GM18858 (cell line): ENCODE results near the gene MBNL1.
A peak's percentile ranks its signal among the peaks of the same experiment; 100 is the strongest.
"Not testable (repeated sequence)": the region's sequence is repeated elsewhere in the genome, so short reads cannot be mapped to it uniquely, and the experiment has no call there.

Source experiments
- ATAC-seq: cut with Tn5 transposase; IDR thresholded peaks from one replicate; pipeline ENCODE4 v1.9.1; 2021; ENCODE audit not compliant: unreplicated experiment

Gene MBNL1

GRCh38 chr3:152345233-152345632 lies 76.5 kb downstream of the MBNL1 start:
- ATAC-seq: no peak

GRCh38 chr3:152346058-152346457 lies 77.3 kb downstream of the MBNL1 start:
- no peak for ATAC-seq

- no peak for ATAC-seq
Observed at GRCh38 chr3:152346740-152347139, 78.0 kb downstream of the MBNL1 start.

- no peak for ATAC-seq
Observed at GRCh38 chr3:152348436-152349177, 79.9 kb downstream of the MBNL1 start.

- ATAC-seq: no peak
Observed at GRCh38 chr3:152349392-152349791, 80.7 kb downstream of the MBNL1 start.

GRCh38 chr3:152350139-152350538 lies 81.4 kb downstream of the MBNL1 start:
- ATAC-seq: no peak

- no peak for ATAC-seq
Observed at GRCh38 chr3:152350776-152351175, 82.0 kb downstream of the MBNL1 start.

- ATAC-seq: no peak
Observed at GRCh38 chr3:152352554-152352953, 83.8 kb downstream of the MBNL1 start.

GRCh38 chr3:152353578-152353977 lies 84.8 kb downstream of the MBNL1 start:
- no peak for ATAC-seq

GRCh38 chr3:152355744-152356665 lies 87.3 kb downstream of the MBNL1 start:
- no peak for ATAC-seq

GRCh38 chr3:152356870-152357276 lies 88.1 kb downstream of the MBNL1 start:
- ATAC-seq: peak; percentile 59

- no peak for ATAC-seq
Observed at GRCh38 chr3:152357587-152357986, 88.9 kb downstream of the MBNL1 start.

- ATAC-seq: no peak
Observed at GRCh38 chr3:152359385-152360248, 90.9 kb downstream of the MBNL1 start.

GRCh38 chr3:152360302-152360701 lies 91.6 kb downstream of the MBNL1 start:
- no peak for ATAC-seq

GRCh38 chr3:152360966-152361365 lies 92.2 kb downstream of the MBNL1 start:
- ATAC-seq: no peak

GRCh38 chr3:152362086-152362485 lies 93.4 kb downstream of the MBNL1 start:
- no peak for ATAC-seq

GRCh38 chr3:152364237-152364636 lies 95.5 kb downstream of the MBNL1 start:
- no peak for ATAC-seq

GRCh38 chr3:152365126-152365525 lies 96.4 kb downstream of the MBNL1 start:
- ATAC-seq: no peak

GRCh38 chr3:152365766-152366593 lies 97.3 kb downstream of the MBNL1 start:
- no peak for ATAC-seq

GRCh38 chr3:152367192-152367591 lies 98.5 kb downstream of the MBNL1 start:
- not testable (repeated sequence) for ATAC-seq
